HG03135 (cell line): ENCODE measurements around the gene DDAH1.

ENCODE experiments used
- ATAC-seq: cut with Tn5 transposase; IDR thresholded peaks from one replicate; pipeline ENCODE4 v1.9.1; 2021; ENCODE audit warnings: mild to moderate bottlenecking, moderate library complexity; ENCODE audit not compliant: unreplicated experiment

Gene DDAH1

GRCh38 chr1:85277802-85278201, 187.2 kb downstream of the DDAH1 start:
- ATAC-seq: no peak

DNA sequence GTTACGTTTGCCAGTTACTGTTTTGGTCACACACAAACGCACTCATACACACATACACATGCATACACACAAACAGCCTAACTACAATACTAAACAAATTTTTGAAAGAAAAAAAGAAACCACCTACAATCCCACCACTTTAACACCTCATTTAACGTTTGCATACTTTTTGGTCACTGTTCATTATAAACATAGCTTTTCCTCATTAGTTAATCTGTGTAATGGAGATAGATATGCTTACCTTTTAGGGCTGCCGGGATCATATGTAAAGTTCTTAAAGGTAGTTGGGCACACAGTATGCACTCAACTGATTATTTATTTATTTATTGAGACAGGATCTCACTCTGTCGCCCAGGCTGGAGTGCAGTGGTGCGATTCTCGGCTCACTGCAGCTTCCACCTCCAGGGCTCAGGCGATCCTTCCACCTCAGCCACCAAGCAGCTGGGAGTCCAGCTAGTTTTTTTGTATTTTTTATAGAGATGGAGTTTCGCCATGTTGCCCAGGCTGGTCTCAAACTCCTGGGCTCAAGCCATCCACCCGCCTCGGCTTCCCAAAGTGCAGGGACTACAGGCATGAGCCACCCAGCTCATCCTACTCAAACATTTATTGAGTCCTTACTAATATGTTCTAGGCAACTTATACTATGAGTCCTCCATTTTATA, 187.8 kb downstream of the DDAH1 start:
- no peak for ATAC-seq

DNA sequence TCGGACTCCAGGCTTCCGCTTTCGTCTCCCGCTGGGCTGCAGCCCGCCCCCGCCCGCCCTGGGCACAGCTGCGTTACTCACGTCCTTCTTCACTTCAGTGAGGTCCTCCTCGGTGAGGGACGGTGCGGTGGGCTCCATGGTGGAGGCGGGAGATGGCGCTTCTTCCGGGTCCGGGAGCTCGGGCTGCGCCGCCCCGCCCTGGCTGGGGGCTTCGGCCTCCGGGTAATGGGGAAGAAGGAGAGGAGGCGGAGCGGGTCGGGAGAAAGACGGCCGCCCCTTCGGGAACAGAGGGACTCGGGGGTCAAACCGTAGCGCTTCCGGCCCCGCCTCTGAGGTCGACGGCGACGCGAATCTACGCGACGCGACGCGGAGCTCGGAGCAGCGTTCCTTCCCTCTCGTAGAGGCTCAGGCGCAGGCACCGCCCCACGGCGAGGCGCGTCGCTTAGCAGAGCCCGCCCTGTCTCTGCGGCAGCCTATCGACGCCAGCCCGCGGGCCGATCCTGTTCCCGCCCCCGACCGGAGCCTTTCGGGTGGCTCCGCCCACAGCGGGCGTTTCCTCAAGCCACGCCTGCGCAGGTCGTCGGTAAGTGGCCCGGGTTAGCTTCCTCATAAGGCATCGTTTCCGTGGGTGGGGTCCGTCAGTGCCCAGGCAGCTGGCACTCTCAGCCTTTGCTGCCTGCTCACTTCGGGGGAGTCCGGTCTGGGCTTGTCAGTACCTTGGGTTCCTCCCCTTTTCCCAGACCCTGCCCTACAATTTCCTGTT, 188.6 kb downstream of the DDAH1 start, which contains the start of gene BCL10:
TSS of gene BCL10 (minus strand) at position 418 of the 763 bp plus-strand sequence. CDS start at position 138, 280 bp downstream.
- peak; percentile 98 for ATAC-seq

DNA sequence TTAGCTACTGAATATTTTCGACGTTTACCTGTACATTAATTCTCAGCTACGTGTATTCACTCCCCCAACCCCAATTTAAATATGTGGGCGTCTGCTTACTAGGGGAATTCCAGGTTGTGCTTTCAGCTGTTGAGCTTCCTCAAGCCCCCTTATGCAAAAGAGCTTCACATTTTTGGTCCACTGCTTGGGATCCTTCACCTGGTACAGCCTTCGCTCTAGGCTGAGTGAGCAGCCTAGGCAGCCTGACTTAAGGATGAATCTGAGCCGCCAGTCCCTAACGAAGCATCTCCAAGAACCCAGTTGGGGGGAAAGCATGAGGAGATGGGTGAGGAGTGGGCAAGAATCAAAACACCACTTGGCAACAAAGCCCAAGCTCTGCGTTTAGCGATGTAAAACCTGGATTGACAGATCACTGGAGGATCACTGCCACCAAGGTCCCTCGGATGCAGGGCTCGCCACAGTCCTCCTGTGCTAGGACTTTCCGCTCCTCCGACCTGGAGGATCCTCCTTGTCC, 189.2 kb downstream of the DDAH1 start:
- peak; percentile 10 for ATAC-seq

DNA sequence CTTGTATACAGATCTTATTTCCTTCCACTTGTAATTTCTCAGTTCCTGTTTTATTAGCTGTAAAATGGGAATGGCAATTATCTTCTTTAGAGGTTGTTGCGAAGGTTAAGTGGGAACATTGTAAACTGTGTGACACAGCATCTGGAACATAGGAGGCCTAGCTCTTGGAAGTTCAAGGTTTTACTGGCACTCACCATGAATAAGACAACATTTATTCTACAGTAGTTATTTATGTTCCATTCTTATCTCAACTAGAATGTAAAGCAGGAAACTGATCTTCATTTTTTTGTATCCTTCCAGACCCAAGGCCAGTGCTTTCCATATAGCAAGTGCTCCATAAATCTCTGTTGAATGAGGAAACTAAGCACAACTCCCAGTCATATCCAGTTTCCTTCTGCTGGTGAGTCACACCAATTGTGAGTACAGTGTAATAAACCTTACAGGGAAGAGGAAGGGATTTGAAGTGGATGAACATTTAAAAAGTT, 189.9 kb downstream of the DDAH1 start:
- no peak for ATAC-seq

GRCh38 chr1:85273397-85273796, 191.6 kb downstream of the DDAH1 start:
- ATAC-seq: no peak

DNA sequence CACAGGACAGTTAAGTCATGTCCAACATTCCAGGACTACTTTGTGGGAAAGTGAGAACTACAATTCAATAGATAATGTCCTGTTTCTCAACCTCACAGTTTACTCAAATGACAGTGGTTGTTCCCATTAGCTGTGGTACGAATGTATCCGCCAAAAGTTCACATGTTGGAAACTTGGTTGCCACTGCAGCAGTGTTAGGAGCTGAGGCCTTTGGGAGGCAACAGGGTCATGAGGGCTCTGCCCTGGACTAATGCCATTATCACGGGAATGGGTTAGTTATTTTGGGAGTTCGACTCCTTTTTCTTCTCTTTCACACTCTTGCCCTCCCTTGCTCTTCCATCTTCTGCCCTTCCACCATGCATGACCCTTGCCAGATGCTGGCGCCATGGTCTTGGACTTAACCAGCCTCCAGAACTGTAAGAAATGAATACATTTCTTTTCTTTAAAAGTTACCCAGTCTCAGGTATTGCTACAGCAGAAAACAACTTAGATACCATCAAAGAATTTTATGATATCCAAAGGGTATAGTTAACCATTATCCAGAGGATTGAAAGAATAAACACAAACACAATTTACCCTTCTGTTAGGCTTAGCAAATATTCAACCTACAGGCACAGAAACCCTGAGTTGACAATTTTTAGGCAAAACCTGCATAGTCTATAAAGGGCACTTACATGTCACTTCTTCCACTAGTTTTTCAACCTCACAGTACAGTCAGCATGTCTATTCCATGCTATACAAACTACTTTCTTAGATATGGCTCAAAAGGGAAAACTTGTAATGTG, 196.0 kb downstream of the DDAH1 start:
- no peak for ATAC-seq
